HTERT RPE-1 (cell line): Measurements from ENCODE around the gene HIPK3.
"Not testable (repeated sequence)": the region's sequence is repeated elsewhere in the genome, so short reads cannot be mapped to it uniquely, and the experiment has no call there.

ENCODE experiments used
- in situ Hi-C: fragments of 300-500 bp; cut with MboI; formaldehyde crosslinking; loops from 4 replicates; pipeline ENCODE4 v1.14.3; 2020; ENCODE audit warnings: low sequenced_read_pairs

The HIPK3 gene

DNA sequence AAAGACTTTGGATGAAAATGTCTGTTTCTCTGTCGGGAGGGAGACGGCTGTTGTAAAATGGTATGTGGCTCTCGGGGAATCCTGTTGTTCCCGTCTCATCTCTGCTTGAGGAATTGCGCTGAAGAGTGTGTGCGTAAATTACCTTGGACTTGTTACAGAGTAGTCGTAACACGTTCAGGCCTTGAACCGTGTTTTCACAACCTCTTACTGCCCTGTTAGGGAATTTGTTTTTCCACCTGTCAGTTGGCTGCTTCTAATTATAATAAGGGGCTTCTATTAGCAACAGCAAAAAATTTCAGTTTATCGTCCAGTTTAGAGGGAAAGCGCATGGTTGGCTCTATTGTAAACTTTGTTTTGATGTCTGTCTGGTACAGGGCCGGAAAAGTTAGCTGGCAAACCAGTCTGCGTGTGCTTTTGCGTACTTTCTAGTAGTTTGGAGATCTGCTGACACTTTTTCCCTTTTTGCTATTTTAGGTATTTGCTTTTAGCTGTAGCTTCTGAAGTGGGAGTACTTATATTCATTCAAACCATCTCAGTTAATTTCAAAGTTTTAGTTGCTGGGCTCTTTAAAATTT lies 1.5 kb downstream of the HIPK3 start:
- in situ Hi-C loops: no loop called here

DNA sequence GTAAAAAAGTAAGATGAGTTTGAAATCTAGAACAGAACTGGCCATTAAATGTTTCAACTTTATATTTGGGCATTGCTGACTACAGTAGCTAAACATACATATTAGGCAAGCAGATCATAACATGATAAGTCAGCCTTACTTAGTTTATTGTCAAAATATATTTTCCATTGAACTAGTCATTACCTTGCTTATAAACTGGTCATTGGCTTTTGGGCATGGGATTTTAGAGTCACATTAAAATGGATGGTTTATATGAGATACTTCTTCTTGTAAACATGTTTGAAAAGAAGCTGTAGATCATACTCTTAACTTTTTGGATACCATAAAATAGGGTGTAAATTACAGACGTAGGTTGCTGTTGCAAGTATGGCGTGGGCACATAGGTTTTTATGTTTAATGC lies 2.7 kb downstream of the HIPK3 start:
- in situ Hi-C loops: no loop called here

DNA sequence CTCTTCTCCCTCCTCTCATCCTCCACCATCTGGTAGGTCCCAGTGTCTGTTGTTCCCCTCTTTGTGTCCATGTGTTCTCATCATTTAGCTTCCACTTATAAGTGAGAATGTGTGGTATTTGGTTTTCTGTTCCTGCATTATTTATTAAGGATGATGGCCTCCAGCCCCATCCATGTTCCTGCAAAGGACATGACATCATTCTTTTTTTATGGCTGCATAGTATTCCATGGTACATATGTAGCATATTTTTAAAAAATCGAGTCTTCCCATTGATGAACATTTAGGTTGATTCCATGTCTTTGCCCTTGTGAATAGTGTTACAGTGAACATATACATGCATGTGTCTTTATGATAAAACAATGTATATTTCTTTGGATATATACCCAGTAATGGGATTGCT lies 4.2 kb downstream of the HIPK3 start:
- in situ Hi-C loops: not testable (repeated sequence)

DNA sequence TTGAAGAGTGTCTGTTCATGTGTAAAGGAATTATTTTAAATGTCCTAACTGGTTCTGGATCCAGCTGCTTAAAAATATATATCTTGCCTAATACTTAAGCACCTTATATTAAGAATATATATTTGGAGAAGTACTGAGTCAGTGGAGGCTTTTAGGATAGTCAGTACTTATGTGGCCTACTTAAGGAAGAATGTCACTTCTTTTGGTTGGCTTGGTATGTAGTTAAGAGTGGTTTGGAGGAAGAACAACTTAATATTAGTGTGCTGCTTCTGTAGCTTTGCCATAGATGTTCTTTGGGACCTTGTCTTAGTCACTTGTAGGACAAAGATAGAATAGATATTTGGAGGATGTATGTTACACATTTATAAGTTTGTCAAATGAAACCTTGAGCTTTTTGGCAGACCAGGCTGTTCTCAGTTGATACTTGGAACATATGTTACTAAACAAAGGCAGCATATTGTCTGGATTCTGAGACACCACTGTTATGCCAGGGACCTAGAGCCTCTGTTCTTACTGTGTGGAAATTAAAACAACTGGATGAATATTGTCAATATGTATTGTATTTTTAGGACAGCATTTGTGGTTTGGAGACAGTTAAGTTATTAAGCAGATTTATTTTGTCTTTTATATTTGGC lies 4.9 kb downstream of the HIPK3 start:
- in situ Hi-C loops: no loop called here

DNA sequence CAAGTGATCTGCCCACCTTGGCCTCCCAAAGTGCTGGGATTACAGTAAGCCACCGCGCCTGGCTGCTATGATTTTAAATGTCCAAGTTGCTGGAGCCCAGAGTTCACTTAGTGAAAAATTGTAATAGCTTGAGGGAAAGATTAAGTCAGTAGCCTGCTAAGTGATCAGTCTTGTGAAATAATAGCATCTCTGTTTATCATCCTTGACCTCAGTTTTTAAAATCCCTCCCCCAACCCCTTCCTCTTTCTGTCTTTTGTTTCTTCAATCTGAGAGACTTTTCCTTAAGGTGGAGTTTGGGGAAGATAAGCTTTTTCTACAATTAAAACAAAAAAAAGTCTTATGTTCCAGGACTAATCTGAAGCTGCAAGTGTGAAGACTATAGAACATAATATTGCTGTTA lies 6.4 kb downstream of the HIPK3 start:
- in situ Hi-C loops: no loop called here

DNA sequence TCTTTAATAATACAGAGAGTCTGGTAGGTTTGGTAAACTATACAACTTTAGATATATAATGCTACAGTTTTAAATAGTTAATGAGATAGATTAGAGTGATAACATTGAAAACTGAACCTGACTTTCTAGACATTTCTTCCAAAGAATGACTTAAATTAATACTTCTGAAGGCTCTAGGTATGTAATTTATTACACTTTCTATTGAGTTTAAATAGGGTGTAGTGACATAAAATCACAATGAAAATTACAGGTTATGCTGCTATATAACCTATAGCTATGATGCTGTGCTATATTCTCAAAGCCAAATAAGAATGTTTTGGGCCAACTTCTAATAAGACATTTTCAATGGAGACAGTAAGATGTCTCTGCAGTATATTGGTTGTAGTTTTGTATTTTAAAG lies 7.7 kb downstream of the HIPK3 start:
- in situ Hi-C loops: no loop called here

DNA sequence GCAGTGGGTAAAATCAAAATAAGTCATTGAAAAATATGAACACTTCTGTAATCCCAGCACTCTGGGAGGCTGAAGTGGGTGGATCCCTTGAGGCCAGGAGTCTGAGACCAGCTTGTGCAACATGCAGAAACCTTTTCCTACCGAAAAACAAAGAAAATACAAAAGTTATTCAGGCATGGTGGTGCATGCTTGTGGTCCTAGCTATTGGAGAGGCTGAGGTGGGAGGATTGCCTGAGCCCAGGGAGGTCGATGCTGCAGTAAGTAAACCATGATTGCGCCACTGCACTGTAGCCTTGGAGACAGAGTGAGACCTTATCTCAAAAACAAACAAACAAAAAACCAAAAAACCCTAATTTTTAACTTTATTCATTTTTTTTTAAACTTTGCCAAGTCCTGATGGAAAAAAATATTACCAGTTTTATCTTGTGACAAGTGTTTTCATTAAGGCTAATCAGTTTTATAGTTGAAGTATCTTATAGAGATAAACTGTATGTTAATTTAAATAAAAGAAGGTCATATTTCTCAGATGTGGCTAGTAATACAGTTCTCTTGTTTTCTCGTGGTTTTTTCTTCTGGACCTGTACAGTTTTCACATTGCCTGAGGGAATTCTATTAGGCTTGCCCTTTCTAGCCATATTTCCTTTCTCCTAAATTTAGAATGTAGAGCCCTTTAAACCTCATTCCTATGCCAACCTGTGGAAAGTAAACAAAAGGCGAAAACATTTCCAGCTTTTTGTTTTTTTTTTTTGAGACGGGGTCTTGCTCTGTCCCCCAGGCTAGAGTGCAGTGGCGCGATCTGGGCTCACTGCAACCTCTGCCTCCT lies 9.4 kb downstream of the HIPK3 start:
- in situ Hi-C loops: no loop called here

DNA sequence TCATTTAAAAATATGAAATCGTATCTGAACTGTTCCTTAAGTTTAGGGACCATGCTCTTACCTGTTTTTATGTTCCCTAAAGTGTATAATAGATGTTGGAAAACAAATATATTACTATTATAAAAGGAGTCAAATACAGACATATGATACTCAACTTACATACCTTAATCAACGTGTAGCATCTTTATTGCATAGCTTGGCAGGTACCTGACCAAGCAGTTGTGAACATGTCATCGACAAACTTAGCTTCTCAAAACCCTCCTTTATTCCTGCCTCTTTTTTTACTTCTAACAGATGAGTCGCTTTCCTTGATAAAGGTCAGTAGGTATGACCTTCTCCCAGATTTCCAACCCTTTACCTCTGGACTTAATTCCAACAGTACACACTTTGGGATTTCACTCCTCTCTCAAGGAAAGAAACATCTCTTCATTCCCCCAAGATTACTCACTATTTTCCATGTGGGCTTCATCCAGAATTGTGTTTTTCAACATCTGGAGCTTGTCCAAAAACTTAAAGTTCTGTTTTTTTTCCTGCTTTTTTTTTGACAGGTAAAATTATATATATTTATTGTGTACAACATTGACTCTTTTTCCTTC lies 11.9 kb downstream of the HIPK3 start:
- in situ Hi-C loops: no loop called here

DNA sequence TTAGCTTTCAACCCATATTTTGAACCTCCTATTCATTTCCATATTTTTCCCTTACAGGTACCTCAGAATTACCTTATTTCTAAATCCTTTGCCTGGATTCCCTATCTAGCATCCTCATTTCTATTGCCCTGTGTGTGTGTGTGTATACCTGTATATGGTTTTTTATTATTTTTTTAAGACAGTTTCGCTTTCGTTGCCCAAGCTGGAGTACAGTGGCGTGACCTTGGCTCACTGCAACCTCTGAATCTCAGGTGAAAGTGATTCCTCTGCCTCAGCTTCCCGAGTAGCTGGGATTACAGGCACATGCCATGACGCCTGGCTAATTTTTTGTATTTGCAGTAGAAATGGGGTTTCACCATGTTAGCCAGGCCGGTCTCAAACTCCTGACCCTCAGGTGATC lies 12.6 kb downstream of the HIPK3 start:
- in situ Hi-C loops: no loop called here

DNA sequence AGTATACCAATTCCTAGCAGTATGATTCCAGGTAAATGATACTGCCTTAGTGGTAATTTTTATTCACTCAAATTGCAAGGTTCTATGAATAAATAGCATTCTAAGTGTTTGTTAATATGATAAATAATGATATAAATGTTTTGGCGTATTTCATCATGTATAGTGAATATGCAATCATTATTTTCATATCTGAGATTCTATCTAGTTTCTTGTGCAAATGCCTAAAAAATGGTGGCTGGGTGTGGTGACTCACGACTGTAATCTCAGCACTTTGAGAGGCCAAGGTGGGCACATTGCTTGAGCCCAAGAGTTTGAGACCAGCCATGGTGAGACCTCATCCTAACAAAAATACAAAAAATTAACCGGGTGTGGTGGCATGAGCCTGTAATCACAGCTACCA lies 13.9 kb downstream of the HIPK3 start:
- in situ Hi-C loops: no loop called here

DNA sequence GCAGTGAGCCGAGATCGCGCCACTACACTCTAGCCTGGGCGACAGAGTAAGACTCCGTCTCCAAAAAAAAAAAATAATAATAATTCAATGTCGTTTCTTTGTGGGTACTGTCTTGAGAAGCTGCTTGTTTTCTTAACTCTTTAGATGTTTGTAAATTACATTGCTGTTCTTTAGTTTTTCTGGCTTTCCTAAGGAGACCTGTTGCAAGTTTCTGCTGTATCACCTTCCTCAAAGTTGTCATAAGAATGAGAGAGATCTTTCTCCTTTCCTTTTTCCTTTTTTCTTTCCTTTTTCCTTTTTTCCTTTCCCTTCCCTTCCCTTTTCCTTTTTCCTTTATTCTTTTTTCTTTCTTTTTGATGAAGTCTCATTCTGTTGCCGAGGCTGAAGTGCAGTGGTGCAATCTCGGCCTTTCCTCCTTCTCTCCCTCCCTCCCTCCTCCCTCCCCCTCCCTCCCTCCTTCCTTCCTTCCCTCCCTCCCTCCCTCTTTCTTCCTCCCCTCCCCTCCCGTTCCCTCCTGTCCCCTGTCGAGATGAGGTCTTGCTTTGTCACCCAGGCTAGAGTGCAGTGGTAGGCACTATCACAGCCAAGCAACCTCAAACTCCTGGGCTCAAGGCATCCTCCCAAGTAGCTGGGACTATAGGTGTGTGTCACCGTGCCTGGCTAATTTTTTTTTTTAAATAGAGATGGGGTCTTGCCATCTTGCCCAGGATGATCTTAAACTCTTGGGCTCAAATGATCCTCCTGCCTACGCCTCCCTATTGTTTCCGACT lies 15.3 kb downstream of the HIPK3 start:
- in situ Hi-C loops: no loop called here

DNA sequence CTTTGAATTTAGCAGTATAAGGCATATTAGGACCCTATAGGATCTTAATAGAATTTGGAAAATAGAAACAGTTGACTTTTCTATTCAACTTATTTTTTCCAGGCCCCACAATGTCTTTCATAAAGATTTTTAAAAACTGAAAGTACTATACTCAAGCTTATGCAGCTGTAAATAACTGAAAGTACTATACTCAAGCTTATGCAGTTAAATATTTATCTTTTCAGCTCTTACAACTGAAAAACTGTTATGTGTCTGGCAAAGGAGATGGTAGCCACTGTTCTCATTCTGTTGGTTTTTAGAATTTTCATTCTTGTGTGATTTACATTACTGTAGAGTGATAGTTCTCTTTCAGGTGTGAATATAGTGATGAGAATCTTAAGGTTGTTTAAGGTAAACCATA lies 16.5 kb downstream of the HIPK3 start:
- in situ Hi-C loops: no loop called here

DNA sequence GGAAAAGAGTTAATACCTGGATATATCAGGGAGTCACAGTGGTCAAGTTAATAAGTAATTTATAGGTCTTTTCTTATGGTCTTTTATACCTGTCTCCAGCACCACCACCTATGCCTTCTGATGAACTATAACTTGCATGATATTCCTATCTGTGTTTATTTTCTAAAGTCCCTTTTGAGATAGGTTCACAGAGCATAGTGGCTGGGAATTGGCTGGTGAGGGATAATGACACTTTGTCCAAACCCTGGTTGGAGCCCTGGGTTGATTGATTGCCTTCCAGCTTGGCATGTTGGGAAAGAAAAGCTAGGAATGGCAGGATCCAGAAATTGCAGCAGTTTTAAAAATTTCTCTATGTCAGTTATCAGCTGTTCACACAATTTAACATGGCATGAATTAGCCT lies 23.2 kb downstream of the HIPK3 start:
- in situ Hi-C loops: no loop called here

DNA sequence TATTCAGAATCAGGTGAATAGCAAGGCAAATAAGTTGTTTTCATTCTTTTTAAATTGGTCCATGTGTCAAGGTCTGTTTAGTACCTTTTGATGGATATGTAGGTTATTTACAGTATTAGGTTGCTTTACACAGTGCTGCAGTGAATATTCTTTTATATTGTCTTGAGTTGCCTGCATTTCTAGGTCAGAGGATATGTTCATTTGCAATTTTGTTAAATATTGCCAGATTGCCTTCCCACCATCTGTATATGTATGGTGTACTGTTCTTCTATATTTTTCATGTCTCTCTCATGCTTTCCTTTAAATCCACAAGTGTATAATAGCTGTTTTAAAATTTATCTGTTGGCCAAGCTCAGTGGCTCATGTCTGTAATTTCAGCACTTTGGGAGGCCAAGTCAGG lies 24.6 kb downstream of the HIPK3 start:
- in situ Hi-C loops: no loop called here

DNA sequence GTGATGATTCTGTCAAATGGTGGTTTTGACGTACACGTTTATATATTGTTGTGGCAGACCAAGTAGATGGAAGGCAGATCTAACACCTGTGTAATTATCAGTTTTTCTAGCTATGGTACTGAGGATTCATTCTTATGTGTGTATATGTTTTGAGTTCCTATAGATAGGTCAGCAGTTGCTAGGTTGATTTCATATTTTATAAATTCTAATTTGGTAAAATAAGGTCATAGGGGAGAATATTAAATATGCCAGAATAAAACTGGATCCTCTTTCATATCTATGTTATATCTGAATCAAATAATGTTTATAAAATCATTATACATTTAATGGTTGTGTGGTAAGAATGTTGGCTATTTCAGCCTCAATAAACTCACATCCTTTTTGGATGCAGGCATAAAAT lies 27.6 kb downstream of the HIPK3 start:
- in situ Hi-C loops: no loop called here

DNA sequence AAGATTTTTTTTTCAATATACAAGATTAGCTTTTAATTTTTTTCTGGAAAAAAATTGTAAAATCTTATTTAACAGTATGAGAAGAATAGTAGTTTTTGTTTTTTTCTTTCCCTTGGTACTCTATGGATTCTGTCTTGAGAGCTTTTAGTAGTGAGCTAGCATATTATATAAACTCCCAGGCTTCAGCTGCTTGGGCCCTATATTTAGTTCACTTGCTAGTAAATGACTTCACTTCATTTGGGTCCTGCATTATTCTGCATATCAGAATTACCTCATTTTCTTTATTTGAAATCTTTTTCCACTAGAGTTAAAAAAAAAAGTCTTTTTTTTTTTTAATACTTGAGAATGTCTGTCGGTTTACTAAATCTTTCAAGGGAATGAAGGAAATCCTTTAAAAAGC lies 33.1 kb downstream of the HIPK3 start:
- in situ Hi-C loops: no loop called here

DNA sequence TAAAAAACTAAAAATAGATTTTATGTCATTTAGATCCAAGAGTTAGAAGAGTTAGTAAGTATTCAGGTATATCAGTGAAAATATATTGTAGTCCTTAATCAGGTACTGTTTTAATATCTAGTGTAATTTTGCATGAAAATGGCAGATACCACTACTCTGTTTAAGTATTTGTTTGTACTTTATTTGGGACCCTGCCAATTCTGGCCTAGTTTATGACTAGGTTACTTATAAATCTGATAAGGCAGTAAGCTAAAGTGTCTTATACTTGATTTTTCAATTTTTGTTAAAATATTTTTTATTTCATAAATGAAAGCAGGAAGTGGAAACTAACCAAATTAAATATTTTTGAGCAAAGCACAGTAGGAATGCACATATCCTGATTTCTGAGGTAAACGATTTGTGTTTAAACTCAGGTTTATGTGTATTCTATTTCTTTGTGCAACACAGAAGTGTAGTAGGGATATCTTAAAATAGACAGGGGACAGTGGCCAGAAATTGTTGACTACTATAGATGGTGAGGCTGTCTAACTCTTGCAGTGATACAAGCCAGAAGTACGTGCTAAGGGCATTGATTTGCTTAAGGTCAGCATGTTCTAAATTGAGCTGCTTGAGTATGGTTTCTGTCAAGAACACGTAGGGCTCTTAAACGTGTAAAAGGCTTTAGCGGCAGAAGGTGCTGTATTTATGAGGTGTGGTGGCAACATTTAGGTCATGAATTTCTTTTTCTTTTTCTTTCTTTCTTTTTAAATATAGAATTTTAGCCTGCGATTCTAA lies 34.0 kb downstream of the HIPK3 start:
- in situ Hi-C loops: no loop called here

DNA sequence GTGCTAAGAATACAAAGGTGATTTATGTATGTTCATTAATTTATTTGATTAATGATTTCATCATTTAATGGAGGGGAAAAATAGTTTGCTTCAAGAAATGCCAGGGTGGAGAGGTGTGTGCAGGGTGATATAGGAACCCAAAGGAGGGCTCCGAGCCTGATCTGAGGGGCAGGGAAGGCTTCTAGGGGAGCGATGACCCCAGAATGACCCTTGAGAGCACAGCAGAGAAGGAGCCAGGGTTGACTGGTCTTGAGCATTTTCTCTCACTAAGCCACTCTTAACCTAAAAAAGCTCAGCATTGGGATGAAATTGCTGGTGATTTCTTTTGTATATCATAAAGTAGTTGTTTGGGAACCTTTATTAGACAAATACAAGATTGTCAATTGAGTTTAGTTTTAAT lies 35.1 kb downstream of the HIPK3 start:
- in situ Hi-C loops: no loop called here

DNA sequence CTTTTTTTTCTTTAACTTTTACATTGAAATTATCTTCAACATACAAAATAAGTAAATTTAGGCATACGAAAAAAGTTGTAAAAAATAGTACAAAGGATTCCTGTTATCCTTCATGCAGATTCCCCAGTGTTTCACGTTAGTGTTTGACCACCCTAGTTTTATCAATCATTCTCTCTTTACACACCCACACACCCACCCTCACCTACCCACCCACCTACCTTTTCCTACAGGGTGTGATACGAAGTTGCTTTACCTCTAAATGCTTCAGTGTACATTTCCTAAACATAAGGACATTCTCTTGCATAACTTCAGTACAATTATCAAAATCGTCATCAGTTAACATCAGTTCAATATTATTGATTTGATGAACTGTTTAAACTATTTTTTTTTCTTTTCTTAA lies 37.0 kb downstream of the HIPK3 start:
- in situ Hi-C loops: no loop called here

DNA sequence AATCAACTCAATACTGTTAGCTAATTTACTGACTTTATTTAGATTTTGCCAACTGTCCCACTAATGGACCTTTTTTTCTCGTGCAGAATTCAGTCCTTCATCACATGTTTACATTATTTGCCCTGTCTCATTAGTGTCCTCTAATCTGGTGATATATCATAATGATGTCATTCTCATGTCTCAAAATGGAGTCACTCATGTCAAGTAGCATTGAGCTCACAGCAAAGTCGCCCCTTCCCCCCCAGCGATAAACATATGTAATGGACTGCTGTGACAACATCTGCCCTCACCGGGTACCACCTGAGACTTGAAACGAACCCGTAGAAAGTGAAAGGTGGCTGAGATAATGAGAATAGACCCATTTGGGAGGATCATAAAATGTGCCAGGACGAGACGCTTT lies 37.6 kb downstream of the HIPK3 start:
- in situ Hi-C loops: no loop called here

DNA sequence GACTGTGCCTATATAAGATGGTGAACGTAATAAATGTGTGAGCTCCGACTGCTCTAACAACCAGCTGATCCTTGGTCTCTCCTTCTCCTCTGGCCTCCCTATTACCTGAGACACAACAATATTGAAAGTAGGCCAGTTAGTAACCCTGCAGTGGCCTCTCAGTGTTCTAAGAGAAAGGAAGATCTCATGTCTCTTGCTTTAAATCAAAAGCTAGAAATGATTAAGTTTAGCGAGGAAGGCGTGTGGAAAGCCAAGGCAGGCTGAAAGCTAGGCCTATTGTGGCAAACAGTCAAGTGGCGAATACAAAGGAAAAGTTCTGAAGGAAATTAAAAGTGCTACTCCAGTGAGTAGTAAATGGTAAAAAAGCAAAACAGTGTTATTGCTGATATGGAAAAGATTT lies 39.5 kb downstream of the HIPK3 start:
- in situ Hi-C loops: no loop called here
